ENCODE measurements around the gene TRAF3IP1. TPM values are rescaled to one million over a fixed set of nuclear protein-coding genes. Genes with fewer than 3 reads are reported as not detected.

TRAF3IP1 gene
- total RNA-seq, 3 donors from 2014 or later = 13.3 to 37.5 (median 16.3) TPM

DNA sequence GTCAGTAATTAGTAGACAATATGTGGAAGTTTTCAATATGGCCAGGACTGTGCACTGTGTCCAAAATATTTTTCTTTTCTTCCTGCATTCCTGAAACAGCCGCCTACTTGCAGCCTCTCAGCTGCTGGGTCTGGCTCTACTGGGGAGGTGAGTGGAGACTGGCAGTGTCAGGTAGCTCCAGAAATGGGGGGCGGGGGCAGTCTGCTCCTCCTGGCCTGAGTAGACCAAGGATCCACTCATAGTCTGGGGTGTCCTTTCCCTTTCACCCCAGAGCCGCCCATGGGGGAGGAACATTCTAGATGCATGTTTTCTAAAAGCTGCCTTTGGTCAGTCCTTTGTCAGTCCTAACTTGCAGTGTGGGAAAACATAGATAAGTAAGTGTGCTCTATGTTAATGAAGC is 23.7 kb downstream of the TRAF3IP1 start:
- DNase-seq (no peak), ATAC-seq (no peak)
- H3K36me3 ChIP-seq (ENCODE audit: low read depth) = no peaks in the 10 kb centered on the region
- intact Hi-C loops (cut with DNase I, micrococcal nuclease) = no loop called here
- H3K9me3 ChIP-seq = no peaks in the 10 kb centered on the region
- no peak overlapping the region for H3K4me3 ChIP-seq
- H3K4me1 ChIP-seq (ENCODE audit: low read depth) = no peaks in the 10 kb centered on the region
- TF ChIP-seq CTCF (IDR thresholded peaks at IDR 0.05) = no peak

GRCh38 chr2:238344517-238344916 is 24.2 kb downstream of the TRAF3IP1 start:
- H3K4me3 ChIP-seq = no peak overlapping the region
- DNase-seq = no peak
- TF ChIP-seq CTCF (IDR thresholded peaks at IDR 0.05) = no peak
- intact Hi-C loops (cut with DNase I, micrococcal nuclease) = no loop called here
- no peaks in the 10 kb centered on the region for H3K36me3 ChIP-seq (ENCODE audit: low read depth)
- H3K9me3 ChIP-seq = no peaks in the 10 kb centered on the region
- H3K4me1 ChIP-seq (ENCODE audit: low read depth) = no peaks in the 10 kb centered on the region
- no peak for ATAC-seq

GRCh38 chr2:238345297-238345968 is 25.1 kb downstream of the TRAF3IP1 start:
- Histone ChIP-seq H3K9me3 (no peaks in the 10 kb centered on the region), H3K36me3 (ENCODE audit: low read depth) (no peaks in the 10 kb centered on the region), H3K4me3 (no peak overlapping the region), H3K4me1 (ENCODE audit: low read depth) (no peaks in the 10 kb centered on the region)
- ATAC-seq (no peak), DNase-seq (no peak)
- no peak for TF ChIP-seq CTCF (IDR thresholded peaks at IDR 0.05)
- intact Hi-C loops (cut with DNase I, micrococcal nuclease) = no loop called here

GRCh38 chr2:238346544-238346943 is 26.2 kb downstream of the TRAF3IP1 start:
- no peak for TF ChIP-seq CTCF (IDR thresholded peaks at IDR 0.05)
- Histone ChIP-seq H3K4me1 (ENCODE audit: low read depth) (no peaks in the 10 kb centered on the region), H3K9me3 (no peaks in the 10 kb centered on the region), H3K36me3 (ENCODE audit: low read depth) (no peaks in the 10 kb centered on the region), H3K4me3 (no peak overlapping the region)
- no peak for DNase-seq
- no peak for ATAC-seq
- intact Hi-C loops (cut with DNase I, micrococcal nuclease) = no loop called here

DNA sequence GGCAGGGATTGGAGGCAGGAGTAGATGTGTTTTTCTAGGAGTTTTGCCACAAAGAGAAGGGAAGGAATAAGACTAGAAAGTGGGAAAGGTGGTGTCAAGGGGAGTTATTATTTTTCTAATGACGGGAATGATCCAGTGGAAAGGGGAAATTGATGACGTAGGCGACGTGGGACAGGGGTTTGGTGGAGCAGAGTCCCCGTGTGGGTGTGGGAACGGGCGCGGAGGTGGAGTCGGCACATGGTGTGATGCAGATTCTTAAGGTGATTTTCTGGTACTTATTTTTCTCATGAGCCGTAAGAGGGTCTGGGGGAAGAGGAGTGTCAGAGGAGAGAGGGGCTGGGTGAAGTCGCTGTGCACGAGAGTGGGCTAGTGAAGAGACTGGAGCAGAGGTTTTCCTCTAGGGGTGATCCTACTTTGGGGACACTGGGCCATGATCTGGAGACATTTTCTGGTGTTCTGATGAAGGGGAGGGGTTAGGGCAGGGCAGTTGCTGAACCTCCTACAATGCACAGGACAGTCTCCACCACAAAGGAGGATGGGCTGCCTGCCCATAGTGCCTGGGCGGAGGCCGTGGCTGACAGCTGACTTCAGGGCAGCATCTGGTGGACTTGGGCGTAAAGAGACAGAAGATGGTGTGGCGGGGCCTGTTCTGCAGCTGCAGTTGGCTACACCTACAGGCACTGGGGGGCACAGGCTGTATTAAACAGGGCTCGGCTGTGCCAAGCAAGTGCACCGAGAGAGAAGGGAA is 30.0 kb downstream of the TRAF3IP1 start:
- Histone ChIP-seq H3K4me3 (no peak overlapping the region), H3K36me3 (ENCODE audit: low read depth) (no peaks in the 10 kb centered on the region), H3K9me3 (no peaks in the 10 kb centered on the region), H3K4me1 (ENCODE audit: low read depth) (no peaks in the 10 kb centered on the region)
- ATAC-seq (no peak), DNase-seq (no peak)
- intact Hi-C loops (cut with DNase I, micrococcal nuclease) = no loop called here
- no peak for TF ChIP-seq CTCF (IDR thresholded peaks at IDR 0.05)
